PFSK-1 (cell line): Measurements from ENCODE around the gene RSPO4.

Experiments
- FOXP2 ChIP-seq: optimal IDR thresholded peaks from 2 replicates; pipeline ENCODE3; 2011; ENCODE audit warnings: borderline replicate concordance, control low read depth, inconsistent platforms; ENCODE audit not compliant: insufficient read depth; ENCODE audit errors: extremely low read length, extremely low read depth
- POLR2AphosphoS5 ChIP-seq: IDR thresholded peaks from 2 replicates; pipeline ENCODE4 v1.6.1; 2012; ENCODE audit warnings: low read depth, mild to moderate bottlenecking, control low read depth, low read length, moderate library complexity
- SIN3A ChIP-seq: IDR thresholded peaks from 2 replicates; pipeline ENCODE4 v1.6.1; 2012; ENCODE audit warnings: mild to moderate bottlenecking, low read length, moderate library complexity, borderline replicate concordance; ENCODE audit not compliant: insufficient read depth
- TAF1 ChIP-seq: IDR thresholded peaks from 2 replicates; pipeline ENCODE4 v1.6.1; 2012; ENCODE audit warnings: low read length, control low read depth, borderline replicate concordance; ENCODE audit not compliant: insufficient read depth
- TF ChIP-seq, protein P1 (sequence below), 2 experiments: IDR thresholded peaks; 2 replicates each; pipeline versions ENCODE4 v1.6.1 to v1.8.0; 2011 to 2012; ENCODE audit warnings: low read depth in 2 of 2, low read length in 2 of 2, control low read depth in 1 of 2, inconsistent platforms in 1 of 2, mild to moderate bottlenecking in 1 of 2, moderate library complexity in 1 of 2; ENCODE audit not compliant: insufficient read depth in 1 of 2

GRCh38 chr20:987677-988076 lies 14.4 kb downstream of the RSPO4 start:
- TF ChIP-seq POLR2AphosphoS5 (no peak), FOXP2 (no peak), SIN3A (no peak), TAF1 (no peak)
- TF ChIP-seq, protein P1, sequence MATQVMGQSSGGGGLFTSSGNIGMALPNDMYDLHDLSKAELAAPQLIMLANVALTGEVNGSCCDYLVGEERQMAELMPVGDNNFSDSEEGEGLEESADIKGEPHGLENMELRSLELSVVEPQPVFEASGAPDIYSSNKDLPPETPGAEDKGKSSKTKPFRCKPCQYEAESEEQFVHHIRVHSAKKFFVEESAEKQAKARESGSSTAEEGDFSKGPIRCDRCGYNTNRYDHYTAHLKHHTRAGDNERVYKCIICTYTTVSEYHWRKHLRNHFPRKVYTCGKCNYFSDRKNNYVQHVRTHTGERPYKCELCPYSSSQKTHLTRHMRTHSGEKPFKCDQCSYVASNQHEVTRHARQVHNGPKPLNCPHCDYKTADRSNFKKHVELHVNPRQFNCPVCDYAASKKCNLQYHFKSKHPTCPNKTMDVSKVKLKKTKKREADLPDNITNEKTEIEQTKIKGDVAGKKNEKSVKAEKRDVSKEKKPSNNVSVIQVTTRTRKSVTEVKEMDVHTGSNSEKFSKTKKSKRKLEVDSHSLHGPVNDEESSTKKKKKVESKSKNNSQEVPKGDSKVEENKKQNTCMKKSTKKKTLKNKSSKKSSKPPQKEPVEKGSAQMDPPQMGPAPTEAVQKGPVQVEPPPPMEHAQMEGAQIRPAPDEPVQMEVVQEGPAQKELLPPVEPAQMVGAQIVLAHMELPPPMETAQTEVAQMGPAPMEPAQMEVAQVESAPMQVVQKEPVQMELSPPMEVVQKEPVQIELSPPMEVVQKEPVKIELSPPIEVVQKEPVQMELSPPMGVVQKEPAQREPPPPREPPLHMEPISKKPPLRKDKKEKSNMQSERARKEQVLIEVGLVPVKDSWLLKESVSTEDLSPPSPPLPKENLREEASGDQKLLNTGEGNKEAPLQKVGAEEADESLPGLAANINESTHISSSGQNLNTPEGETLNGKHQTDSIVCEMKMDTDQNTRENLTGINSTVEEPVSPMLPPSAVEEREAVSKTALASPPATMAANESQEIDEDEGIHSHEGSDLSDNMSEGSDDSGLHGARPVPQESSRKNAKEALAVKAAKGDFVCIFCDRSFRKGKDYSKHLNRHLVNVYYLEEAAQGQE (IDR thresholded peaks at IDR 0.05; ENCODE audit: insufficient read depth in 1 of 2, low read depth in 2 of 2, low read length in 2 of 2): no peak
